HG03139 (cell line): Measurements from ENCODE around the gene TNN.
A peak's percentile ranks its signal among the peaks of the same experiment; 100 is the strongest.

Experiments used
- ATAC-seq: cut with Tn5 transposase; IDR thresholded peaks from one replicate; pipeline ENCODE4 v1.9.1; 2021; ENCODE audit not compliant: unreplicated experiment

The TNN gene

DNA sequence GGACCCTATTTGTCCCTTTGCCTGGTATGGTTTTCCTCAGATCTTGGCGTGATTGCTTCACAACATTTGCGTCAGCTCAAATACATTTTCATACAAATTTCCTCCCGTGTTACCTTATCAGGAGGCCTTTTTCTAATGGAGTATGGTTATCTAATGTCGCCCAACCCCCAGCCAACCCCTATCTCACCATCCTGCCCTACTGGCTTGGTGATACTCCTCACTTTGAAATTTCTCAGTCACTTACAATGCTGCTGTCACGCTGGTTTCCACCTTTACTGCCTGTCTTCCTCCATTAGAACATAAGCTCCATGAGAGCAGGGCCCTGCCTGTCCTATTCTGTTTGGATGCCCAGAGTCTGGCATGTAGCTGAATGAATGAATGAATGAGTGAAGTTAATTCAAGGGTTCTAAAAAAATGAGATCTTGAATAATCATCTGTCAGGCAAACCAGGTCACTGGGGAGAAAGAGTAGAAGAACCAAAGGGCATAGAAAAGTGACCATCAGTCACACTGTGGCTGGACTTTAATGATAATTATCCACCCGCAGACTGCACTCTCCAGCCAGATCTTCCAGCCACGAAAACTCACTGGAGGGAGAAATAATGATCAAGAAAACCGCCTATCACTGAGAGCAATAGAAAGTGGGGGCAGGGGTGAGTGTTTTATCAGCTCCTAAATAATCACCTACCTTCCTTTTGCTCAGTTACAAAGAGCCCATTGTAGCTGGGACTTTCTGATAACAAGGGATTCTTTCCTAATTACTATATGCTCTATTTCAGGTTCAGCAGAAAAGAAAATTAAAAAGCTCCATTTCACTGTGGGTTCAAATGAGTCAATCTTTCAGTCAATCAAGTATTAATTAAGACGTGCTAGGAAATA is 103.6 kb downstream of the TNN start:
- ATAC-seq = no peak

DNA sequence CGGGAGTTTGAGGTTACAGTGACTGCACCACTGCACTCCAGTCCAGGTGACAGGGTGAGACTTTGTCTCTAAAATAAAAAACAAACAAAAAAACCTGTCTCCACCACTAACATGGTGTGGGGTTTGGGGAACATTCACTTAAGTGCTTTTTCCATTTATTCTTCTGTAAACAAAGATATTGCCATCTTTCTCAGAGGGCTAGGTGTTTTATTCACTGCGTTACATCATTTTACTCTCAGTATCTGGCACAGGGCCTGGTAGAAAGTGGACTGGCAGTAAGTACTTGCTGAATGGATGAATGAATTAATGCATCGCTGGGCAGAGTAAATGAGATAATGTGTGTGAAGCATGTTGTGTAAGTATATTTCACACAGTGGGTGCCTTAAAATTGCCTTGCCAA is 104.9 kb downstream of the TNN start:
- no peak for ATAC-seq

DNA sequence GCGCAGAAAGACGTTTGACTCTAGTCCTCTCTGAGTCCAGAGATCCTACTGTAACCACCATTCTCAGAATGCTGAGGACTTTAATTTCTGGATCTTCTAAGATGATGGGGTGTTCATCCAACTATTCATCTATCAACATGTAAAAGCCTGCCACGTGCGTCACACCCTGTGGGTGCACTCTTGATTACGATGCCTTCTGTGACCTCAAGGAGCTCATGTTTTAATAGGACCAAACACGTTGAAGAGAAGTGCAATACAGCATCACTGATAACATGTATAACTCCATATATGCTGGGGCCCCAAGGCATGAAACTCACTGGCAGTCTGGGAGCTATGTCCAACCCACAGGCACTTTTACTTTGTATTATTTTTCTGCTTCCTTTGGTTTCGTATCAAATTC is 105.9 kb downstream of the TNN start:
- ATAC-seq = no peak

DNA sequence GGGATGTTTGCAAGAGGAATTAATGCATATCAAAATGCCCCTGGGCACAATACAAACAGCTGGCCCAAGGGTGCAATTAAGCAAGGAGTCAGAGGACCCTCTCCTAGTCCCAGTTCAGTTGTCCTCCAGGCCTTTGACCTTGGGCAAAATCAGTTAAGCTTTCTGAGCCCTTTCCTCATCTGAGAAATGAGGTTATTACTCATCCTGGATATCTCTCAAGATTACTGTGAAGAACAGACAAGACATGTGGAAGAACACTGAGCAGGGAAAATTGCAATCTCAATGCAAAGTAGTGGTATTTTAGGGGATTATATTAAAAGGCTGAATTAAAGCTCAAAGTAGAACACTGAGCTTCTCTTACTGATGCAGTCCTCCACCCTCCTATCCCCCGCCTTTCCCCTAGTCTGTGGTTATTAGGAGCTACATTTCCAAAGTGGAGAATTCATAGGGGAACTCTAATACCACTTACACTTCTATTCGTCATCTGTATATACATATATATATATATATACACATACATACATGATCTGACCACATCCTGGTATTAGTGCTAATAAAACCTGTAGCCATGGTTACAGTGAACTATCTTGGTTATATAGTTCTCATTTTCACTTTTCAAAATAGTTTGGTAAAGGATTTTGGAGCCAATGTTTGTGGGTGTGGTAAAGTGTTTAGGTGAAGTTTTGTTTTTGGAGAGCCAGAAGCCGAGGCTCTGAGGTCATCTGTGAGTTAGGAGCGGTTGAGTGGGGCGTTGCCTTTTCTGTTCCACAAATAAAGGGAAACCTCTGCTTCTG is 106.9 kb downstream of the TNN start:
- peak; percentile 60 for ATAC-seq

DNA sequence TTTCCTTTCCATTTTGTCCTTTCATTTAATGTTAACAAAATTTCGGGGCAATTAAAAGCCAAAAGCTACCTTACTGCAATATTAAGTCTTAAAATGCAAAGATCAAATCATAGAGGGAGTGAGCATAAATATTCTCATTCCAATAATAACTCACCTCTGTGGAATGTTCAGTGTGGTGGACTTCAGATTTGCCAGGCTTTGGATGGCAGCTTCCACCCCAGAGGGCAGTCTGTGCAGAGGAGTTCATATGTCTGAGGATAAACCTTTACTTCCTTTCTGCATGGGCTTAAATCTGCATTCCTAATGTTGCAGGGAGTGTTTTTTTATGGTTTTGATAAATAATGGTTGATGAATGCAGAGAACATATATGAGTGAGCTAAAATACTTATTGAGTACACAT is 108.6 kb downstream of the TNN start:
- no peak for ATAC-seq

DNA sequence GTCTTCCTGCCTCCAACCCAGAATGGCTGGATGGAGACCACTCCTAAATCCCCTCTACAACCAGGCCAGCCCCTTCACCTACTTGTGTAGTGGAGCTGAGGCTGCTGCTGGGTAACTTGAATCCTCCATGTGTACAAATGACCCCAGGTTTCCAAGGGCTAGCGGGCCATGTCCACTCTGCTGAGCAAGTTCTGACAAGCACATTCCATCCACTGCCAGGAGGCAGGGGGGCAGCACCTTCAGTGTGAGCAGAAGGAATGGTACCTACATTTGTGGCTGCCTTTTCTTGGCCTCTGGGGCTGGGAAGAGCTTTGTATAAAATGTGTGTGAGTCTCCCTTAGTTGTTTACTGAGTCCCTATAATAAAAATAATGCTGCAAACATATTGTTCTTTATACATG is 110.4 kb downstream of the TNN start:
- ATAC-seq = no peak

DNA sequence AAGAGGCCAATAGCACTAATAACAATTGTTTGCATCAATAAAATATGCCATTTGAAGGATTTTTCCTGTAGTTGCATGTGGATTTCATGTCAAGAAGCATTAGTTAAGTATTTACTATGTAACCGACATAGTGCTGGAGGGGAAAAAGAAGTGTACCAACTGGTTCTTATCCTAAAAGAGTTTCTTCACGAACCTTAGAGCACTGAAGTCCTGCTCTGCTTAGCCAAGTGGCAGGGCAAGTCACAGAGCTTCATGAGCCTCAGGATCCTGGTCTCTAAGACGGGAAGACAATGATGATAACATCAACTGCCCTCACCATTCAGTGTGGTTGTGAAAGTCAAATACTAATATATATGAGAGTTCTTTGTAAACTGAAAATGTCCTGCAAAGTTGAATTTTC is 110.8 kb downstream of the TNN start:
- no peak for ATAC-seq

DNA sequence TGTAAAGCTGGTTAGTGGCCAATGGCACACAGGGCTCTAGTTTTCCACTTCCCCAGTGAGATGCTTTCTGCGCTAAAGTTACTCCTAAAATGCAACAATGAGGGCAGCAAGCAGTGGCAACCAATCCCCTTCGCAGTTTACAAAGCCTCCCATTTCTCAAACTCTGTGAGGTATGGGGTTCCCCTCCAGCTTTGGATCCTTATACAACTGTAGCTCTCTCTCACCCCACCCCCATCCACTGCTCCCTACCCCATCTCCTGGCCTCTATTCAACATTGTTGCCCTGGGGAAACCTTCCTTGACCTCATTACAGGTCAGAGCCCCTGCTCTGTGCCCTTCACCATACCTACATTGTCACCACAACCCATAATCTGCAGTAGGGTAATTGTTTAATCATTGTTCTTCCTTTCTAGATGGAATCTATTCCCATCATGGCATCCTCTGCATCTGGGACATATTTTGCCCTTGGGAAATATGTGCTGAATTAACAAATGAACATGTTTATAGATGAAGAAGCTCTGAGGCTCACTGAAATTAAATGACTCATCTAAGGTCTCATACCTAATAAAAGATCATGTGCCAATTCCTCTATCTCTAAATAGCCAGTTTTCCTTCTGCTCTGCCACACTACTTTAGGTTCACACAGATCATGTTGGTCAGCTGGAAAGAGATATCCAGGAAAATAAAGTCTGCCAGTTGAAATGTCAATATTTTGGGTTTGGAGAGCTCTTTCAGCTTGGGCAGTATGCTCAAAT is 112.4 kb downstream of the TNN start:
- ATAC-seq = no peak

DNA sequence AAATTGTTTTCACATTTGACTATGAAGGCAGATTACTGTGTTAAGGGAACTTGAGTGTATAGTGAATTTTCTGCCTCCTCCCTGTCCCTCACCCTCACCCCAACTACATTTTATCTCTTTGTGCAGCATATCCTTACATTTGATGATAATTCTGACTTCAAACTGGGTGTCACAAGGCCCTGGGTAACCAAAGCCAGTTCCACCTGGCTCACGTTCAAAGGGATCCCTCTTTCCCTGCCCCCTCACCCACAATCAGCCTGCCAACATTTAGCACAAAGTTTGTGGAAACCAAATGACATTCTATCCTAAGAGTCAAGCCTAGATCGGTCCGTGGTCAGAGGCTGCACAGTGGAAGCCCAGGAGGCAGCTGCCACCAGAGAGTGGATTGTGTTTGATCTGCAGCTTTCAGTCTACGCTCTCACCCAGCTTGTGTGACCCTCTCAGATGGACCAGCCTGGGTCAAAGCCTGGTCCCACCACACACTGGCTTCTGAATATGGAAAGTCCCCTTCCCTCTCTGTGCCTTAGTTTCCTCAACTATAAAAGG is 114.6 kb downstream of the TNN start:
- no peak for ATAC-seq

DNA sequence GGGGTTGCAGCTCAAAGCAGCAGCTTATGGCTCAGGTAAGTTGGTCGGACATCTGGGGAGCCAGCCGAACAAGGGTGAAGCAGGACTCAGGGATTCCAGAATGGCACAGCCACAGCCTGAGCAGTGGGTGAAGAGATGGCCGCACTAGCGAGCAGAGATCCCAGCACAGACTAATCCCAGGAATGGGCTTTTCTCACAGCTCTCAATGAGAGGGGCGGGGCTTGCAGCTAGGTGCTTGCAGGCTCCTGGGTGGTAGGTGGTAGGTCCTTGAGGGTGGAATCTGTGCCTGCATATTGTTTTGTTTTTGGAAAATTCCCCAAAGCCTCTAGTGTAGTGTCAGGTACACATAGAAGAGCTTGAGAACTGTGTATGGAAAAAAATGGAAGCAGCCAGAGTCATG is 116.0 kb downstream of the TNN start:
- ATAC-seq = no peak

DNA sequence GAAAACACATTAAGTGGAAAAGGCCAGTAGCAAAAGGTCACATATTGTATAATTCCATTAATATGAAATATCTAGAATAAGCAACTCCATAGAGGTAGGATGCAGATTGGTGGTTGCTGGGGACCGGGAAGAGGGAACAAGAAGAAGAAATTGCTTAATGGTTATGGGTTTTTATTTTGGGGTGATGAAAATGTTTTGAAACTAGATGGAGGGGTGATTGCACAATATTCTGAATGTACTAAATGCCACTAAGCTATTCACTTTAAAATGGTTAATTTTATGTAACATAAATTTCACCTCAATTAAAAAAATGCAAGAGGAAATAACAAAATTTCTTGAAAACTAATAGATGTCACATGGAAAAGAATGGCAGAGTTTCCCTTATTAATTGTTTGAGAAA is 118.3 kb downstream of the TNN start:
- ATAC-seq = no peak

DNA sequence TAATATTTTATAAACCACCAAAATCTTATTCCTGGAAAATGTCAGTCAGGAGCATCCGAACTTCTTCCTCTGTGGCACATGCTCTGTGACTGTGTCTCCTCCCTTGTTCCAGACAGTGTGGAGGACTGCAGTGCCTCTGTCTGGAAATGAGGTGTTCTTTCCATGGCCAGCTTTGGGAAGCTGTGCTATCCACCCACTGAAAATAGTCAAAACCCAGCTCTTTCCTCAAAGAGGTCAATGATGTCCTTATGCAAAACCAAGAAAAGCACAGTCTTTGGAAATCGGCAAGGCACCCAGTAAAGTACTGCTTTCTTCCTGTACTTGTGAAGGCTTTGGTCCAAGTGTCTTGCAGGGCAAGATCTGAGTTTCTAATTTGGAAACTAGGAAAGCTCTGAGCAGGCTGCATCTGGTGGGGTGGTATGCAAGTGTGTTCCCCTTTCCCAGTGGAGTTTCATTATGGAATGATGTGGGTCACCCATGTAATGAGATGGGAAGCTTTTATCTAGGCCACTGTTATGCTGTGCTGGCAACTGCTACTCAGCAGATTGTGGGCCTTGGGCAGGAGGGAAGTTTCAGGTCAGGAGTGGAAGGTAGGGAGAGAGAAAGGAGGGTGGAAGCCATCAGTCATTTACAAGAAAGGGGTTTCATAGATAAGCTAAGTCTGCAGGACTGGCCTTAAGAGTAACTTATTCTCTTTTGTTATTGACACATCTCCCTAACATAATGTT is 119.0 kb downstream of the TNN start:
- ATAC-seq = no peak

DNA sequence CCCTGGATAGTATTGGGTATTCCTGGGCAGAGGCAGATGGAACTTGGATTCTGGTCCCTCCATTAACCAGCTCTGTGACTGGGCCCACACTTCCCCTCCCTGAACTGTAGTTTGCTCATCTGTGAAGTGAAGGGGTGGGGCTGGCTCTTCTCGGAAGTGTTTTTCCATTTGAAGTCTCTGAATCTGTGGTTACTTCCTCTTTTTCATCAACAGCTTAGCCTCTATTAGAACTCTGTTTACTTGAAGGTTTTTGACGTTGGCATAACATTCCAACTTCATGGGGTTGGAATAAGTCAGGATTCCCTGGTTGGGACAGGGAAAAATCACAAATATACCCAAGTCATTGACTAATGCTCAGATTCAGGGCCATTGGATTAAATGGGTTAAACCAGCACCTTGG is 121.3 kb downstream of the TNN start:
- ATAC-seq = peak; percentile 66

DNA sequence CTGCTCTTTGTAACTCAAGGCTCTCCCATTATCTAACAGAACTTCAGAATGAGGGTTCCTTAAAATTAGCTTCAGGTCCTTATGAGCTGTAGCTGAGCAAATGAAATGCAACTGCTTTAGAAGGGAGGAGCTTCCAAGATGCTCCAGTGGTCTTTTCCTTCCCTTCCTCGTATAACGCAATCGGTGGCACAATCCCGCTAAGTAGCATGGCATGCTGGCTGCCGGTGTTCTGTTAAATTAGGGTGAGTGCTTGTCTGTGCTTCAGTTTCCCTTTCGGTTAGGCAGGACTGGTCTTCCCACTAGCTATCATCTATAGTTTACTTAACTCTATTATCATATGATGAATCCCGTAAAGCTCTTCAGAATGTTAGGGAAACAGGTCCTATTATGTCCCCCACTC is 124.0 kb downstream of the TNN start:
- ATAC-seq = no peak

DNA sequence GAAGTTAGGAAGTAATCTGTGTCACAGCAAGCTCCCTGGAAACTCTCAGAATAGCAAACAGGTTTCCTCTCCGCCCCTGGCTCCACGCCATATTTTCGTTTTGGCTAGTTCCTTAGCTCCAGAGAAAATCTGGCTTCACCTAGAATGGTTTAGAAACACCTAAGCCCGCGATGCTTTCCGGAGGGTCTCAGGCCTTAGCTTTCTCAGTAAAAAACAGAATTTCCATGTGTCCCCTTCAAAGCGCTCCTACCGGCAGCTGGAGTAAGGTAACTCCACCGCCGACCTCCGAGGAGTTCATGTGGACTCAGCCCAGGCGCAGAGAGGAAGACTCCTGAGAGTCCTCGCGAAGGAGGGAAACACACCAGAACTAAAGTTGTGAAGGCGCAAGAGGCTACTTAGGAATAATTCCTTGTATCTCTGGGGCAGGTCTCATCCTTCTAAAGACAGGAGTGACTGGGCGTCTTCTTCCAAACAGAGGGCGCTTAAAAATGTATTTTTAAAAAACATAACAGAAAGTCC is 124.5 kb downstream of the TNN start:
- no peak for ATAC-seq

DNA sequence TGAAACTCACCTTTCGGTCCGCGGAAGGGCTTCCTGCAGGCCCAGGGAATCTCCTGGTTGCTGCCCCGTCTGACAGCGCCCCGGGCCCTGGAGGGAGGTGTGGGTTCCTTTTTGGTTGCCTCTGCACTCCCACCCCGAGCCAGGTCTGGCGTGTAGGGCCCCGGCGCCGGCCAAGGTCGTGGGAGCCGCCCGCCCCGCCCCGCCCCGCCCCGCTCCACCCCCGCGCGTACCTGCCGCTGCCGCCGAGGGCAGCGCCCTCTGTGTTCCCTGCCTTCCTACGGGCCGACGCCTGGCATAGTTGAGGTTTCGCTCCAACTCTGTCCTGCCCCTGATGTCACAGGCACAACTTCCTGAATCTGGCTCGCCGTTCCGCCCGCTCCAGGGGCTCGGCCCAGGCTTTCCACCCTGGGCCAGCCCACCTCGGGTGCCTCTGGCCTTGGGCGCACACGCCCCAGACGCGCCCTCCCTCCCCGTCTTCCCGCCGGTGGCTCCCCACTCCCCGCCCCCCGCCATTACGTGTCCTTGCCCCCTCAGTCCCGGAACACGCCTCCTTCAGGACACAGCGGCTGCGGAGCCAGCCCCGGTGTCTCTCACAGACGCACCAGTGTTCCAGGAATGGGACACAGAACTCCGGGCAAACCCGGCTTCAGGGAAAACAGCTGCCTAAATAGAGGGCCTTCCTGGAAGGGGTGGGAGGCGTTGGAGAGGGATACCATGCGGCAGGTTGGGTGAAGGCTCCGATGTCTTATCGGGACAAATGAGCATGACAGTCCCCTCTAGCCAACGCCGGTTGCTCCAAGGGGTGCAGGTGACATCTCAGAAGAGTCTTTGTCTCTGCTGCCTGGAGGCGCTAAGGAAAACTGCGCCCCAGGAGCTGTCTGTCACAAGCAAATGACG is 125.2 kb downstream of the TNN start, which contains the start of gene KIAA0040:
Gene KIAA0040, minus strand, starts transcription at position 147 of the 897 bp plus-strand sequence. CDS start 31,763 bp downstream, outside the sequence.
- ATAC-seq = peak; percentile 40

DNA sequence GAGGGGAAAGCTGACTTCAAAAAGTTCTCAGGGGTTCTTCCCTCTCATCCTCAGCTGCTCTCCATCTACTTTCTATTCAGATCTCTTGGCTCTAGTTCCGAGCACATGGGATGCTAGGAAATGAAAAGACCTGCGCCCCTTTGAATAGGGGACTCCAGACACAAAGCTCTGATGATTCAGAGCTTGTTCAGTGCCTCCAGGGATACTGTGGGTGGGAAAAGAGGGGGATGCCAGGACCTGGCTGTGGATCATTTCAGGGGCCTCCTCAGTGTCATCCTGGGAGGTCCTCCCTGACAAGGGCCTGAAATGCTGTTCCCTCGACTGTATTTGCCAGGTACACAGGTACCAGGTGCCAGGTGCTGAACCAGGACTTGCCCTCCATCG is 125.9 kb downstream of the TNN start:
- ATAC-seq = no peak

DNA sequence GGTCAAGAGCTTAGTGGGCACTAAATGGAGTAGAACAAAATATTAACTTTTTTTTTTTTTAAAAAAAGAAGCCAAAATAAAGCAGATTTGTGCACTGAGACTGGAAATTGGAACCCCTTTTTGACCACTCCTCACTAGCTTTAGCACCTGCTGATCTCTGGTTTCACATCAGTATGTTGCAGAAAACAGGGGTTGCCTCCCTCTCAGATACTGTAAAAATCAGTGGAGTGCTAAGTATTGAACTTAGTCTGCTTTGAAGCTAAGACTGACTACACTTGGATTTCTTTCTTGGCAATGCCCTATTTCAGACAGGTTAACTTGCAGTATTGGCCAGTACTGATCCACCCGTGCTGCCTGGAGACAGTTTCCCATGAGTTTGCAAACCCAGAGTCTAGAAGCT is 127.6 kb downstream of the TNN start:
- ATAC-seq = no peak

DNA sequence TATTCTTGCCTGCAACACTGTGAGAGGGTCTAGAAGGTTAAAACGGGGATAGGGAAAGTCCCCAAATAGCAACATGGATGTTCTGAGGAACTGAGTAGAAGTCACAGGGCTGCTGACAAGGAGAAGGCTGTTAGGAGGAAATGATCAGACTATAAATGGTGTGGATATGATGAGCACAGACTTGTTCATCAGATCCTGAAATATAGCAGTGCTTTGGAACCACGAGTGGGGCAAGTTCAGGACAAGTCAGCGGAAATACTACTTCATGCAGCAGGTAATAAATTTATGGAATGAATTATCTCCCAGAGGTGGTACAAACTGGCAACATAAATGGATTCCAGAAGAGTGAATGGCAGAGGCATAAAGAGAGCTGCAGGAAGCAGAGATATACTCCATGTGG is 128.2 kb downstream of the TNN start:
- ATAC-seq = no peak
